ENCODE results near the gene BTRC.

Gene BTRC

GRCh38 chr10:101484175-101484745, 130.3 kb downstream of the BTRC start:
- no peak for DNase-seq (ENCODE audit: low spot score)

DNA sequence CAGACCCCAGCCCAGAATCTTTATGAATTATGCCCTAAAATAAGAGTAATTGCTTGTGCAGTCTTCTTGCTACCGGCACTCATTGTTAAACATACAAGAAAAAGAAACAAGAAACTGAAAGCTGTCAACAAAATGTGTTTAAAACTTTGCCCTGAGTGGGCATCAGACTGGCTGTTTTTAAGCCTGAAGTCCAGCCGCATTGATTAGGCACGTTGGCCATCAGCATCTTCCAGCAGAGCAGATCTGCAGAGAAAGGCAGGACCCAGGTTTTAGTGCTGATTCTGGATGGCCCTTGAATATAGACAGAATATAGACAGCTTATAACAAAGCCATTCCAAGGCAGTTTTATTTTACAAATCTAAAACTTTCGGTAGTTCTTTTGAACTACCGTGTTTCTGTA, 131.2 kb downstream of the BTRC start:
- DNase-seq (ENCODE audit: low spot score) = no peak

DNA sequence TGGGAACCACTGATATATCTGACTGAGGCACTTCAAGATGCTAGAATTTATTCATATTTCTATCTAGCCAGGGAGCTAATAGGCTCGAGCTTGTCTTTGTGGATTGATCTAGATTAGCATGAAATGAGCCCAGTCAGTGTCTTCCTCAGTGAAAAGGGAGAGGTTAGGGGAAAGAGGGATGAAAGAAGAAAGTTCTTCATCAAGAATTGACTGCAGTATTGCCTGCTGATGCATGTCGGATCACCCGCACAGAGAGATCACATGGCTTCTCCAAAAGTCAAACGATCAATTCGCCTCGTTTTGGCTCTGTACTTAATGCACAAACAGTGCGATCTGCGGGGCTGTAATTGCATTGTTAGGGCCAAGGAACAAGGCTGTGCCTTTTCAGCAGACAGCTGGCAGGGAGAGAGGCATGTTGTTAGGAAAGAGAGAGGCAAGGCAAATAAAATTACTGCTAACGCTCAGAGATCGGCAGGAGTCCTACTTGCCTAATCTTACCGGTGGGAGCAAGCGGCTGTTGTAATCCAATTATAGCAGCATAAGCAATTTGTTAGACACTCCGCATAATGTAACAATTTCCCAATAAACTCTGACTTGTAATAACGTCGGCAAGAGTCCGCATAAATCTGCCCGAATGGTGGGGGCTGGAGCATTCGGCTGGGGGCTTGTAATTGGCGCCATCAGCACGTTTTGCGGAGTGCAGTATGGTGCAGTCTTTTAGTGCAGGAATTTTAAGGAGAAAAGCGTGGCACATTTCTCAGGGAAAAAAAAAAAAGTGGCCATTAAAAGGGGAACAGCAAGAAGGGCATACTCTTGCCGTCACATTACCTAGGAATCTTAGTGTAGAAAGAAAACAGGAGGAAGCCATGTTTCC, 132.0 kb downstream of the BTRC start:
- peak; percentile 75 for DNase-seq (ENCODE audit: low spot score)

DNA sequence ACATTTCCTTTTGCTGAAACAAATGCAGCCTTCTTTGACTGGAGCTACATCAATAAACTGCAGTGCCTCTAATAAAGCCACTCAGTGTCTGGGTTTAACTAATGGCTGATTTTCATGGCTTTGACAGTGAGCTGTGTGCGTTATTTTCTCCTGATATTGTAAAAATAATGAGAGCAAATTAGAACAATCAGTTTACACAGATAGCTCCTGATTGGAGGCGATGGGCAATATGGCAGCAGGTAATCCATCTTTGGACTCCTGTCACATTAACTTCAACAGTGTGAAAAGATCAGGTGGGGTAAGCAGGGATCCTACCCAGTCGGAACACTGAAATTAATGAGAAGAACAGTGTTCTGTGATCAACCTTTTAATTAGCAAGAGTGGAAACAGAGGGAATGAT, 133.4 kb downstream of the BTRC start:
- DNase-seq (ENCODE audit: low spot score) = no peak

DNA sequence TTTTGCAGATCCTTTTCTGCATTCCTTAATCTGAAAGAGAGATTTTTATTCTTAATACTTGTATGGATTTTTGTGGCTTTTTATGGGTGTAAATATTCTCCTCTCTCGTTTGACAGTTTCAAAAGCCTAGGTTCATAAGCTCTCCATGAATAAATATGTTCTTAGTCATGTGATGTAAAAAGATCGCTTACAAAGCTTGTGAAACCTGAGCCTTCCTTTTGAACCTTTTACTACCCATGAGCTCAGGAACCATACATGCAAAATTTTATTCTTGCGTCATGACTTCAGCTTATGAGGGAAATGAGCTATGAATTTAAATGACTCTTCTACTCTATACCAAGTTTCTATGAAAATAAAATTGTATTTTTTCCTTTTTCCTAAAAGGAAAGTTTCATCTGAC, 135.4 kb downstream of the BTRC start:
- DNase-seq (ENCODE audit: low spot score) = no peak

- no peak for DNase-seq (ENCODE audit: low spot score)
Measured at GRCh38 chr10:101490026-101490425, 136.1 kb downstream of the BTRC start.

DNA sequence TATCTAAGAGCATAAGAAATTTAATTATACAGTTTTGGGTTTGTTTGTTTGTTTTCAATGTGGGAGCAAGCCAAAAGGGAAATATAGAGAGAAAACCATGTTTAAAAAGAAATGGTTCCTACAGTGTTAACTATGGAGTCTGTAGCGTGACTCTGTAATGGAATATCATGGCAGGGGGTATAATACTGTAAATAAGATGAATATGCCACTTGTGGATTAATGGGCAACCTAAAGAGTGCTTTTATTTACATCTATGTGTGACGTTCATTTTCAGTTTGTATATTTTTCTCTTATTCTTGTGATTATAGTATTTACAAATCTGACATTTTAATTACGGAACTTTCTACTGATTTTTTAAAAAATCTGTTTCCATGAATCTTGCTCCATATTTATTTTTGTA, 138.2 kb downstream of the BTRC start:
- no peak for DNase-seq (ENCODE audit: low spot score)

DNA sequence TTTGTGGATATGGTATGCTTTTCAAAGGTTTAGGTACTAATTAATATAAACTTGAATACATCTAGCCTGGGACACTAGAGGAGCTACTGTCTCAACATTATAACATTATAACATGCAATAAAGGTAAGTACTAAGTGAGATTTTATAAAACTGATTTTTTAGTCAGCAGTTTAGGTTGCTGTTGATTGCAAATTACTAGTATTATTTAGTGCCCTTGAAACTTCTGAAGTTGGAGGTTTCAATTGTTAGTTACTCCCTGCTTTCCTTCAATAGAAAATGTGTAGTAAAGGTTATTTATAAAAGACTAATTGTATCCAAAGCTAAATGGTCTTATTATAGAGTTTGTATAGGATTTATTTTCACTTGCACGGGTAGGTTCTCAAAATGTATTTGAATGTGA, 138.8 kb downstream of the BTRC start:
- no peak for DNase-seq (ENCODE audit: low spot score)

DNA sequence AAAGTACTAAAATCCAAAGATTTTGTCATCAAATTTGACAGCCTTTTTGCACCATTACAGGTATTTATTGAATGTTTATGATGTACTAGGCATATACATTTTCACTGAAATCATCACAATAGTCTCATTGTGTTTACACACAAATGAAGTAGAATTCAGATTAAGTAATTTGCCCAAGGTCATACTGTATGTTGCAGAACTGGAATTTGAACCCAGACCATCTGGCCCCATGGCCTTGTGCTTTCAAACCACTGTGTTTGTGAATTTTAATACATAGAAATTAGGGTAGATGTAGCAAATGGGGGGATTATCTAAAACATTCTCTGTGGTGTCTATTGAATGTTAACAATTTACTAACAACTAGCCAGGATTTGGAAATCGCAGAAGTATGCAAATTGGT, 139.3 kb downstream of the BTRC start:
- no peak for DNase-seq (ENCODE audit: low spot score)

DNA sequence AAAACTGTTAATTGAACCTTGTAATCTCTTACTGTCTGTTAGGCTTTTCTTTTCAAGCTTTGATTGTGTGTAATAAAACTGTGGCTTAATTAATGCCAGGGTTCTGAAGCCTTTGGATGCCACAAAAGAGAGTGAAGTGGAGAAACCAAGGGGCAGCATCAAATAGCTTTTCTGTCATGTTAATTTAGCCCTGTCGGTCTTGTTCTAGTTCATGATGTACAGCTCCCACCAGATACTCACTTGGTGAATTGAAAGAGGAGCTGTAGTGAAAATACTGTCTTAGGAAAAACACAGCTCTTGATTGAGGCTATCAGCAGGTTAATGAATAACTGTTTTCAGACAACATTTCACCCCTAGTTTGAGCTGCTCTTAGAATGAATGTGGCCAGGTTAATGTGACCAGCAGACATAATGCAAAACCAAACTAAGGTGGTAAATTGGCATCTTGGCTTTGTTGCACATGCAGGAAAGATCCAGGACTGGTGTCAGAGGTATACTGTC, 139.9 kb downstream of the BTRC start:
- DNase-seq (ENCODE audit: low spot score) = no peak

GRCh38 chr10:101494650-101495049, 140.7 kb downstream of the BTRC start:
- no peak for DNase-seq (ENCODE audit: low spot score)

GRCh38 chr10:101495324-101495925, 141.5 kb downstream of the BTRC start:
- DNase-seq (ENCODE audit: low spot score) = peak; percentile 54

DNA sequence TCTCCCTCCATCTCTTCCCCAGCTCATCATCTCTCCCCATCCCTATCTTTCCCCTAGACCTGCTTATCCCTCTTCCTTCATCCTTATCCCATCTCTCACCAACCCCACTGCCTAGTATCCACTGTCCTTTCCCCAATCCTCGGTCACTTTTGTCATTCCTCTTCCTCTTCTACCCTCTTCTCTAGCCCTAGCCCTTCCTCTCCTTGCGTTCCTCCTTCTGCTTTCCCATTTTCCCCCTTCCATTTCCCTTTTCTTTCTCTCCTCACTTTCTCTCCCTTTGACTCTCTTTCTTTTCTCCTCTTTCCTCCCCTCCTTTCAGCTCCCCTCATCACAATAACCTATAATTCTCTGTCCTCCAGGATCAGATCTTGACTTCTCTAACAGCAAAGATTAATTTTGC, 150.5 kb downstream of the BTRC start:
- no peak for DNase-seq (ENCODE audit: low spot score)

DNA sequence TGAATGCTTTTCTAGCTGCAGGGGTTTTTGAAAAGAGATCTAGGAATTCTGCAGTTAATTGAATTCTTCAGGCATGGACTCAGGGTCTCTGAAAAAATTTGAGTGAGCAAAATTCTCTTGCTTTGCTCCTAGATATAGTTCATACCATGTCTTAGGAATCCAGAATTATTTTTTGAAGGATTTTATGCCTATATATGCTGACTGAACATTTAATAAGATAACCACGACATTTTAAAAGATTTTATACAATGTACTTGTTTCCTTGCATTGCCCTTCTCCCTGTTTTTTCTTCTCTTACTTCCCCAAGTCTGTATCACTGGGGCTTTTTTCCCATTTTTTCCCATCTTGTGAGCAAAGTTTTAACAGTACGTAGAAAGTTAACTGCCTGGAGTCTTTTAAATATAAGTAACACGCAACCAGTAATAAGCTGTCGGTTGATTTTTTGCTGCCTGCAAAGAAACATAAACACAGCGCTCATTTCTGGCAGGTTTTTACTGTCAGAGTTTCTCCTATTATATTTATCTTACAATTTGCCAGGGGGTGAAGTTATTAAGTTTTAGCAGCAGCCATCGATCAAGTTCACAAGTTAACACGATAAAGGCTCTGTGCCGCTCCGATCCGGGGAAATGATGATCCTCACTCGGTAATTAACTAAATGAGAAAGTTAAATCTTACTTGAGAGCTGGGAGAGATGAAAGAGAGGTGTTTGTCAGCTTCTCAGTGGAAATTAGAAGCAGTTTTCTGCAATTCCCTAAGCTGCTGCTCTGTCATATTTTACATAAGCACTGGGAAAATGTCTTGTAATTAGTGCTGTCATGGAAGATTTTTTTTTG, 153.1 kb downstream of the BTRC start:
- no peak for DNase-seq (ENCODE audit: low spot score)

- DNase-seq (ENCODE audit: low spot score) = no peak
Measured at GRCh38 chr10:101507828-101508227, 153.9 kb downstream of the BTRC start.

- no peak for DNase-seq (ENCODE audit: low spot score)
Measured at GRCh38 chr10:101511938-101512337, 158.0 kb downstream of the BTRC start.

DNA sequence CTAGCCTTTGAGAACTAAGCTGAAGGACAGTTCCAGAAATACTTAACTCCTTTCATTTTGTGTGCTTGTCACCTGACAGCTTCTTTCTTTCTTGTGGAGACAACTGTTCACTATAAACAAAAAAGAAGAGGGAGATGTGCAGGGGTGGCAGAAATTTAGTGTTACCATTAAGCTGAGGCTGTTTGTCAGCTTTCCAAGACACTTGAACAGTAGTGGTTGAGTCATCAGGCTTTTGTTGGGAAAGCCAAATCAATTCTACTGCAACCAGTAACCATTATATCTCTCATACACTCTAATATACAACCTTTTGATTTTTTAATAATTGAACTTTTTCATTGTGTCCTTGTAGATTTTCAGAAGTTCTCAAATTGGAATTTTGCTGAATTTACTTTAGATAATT, 158.8 kb downstream of the BTRC start:
- peak; percentile 40 for DNase-seq (ENCODE audit: low spot score)

DNA sequence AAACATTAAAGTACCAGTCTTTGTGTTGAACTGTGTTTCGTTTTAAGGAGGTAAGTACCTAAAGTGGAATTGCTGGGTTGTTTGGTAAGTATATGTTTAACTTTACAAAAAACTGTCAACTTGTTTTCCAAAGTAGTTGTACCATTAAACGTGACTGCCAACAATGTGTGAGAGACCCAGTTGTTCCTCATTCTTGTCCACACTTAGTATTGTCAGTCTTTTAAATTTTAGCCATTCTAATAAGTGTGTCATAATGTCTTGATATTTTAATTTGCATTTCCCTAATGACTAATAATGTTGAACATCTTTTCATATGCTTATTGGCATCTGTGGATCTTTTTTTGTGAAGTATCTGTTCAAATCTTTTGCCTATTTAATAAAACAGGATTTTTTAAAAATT, 159.8 kb downstream of the BTRC start:
- no peak for DNase-seq (ENCODE audit: low spot score)

GRCh38 chr10:101525848-101526247, 171.9 kb downstream of the BTRC start:
- DNase-seq (ENCODE audit: low spot score) = peak; percentile 52

GRCh38 chr10:101529207-101529606, 175.2 kb downstream of the BTRC start:
- no peak for DNase-seq (ENCODE audit: low spot score)

GRCh38 chr10:101529725-101530553, 176.0 kb downstream of the BTRC start:
- peak; percentile 41 for DNase-seq (ENCODE audit: low spot score)

Measured in Ammon's horn (tissue), 1 donor.